A673 (cell line): ENCODE measurements around the gene OGFOD2. TPM values are rescaled to one million over a fixed set of nuclear protein-coding genes. Genes with fewer than 3 reads are reported as not detected.

Source experiments
- BruUV-seq: library from RNA; stranded (reverse); fragments of 400-500 nt; replicated peaks from 2 replicates; lab custom pipeline; 2021; lab: Mats Ljungman, UMichigan
- CTCF ChIA-PET: fragments of 300-600 bp; sonication (Branson Sonifier 250); formaldehyde crosslinking; loops from one replicate; lab custom pipeline; 2022; ENCODE audit warnings: antibody characterized with exemption; lab: Charles Lee
- POLR2A ChIA-PET: fragments of 300-600 bp; sonication (Branson Sonifier 250); formaldehyde crosslinking; loops from one replicate; lab custom pipeline; 2022; ENCODE audit warnings: antibody characterized with exemption; ENCODE audit not compliant: low non-redundant PET; lab: Charles Lee
- DNase-seq: peaks from one replicate; pipeline ENCODE4 v3.0.0-alpha.2; 2015; ENCODE audit warnings: low spot score
- H3K27ac ChIP-seq: fragments of 200-600 bp; sonication (generic); 2 replicates; pipeline ENCODE4 v1.5.1; 2016; ENCODE audit warnings: mixed run types, low read depth, mild to moderate bottlenecking, mixed read lengths, antibody characterized with exemption, low read length; ENCODE audit not compliant: poor library complexity, severe bottlenecking
- H3K27me3 ChIP-seq: fragments of 200-600 bp; sonication (generic); replicated peaks from 2 replicates; pipeline ENCODE4 v1.6.1; 2017; ENCODE audit warnings: mixed run types, low read depth, mild to moderate bottlenecking, mixed read lengths, antibody characterized with exemption, low read length; ENCODE audit not compliant: insufficient read depth, poor library complexity
- H3K36me3 ChIP-seq: fragments of 200-600 bp; sonication (generic); 2 replicates; pipeline ENCODE4 v1.6.1; 2016; ENCODE audit warnings: mixed run types, mild to moderate bottlenecking, mixed read lengths, antibody characterized with exemption, low read length; ENCODE audit not compliant: insufficient read depth, poor library complexity, severe bottlenecking
- H3K4me1 ChIP-seq: fragments of 200-600 bp; sonication (generic); 2 replicates; pipeline ENCODE4 v1.6.1; 2017; ENCODE audit warnings: mixed run types, mild to moderate bottlenecking, mixed read lengths, antibody characterized with exemption, low read length; ENCODE audit not compliant: insufficient read depth, poor library complexity, severe bottlenecking
- H3K4me3 ChIP-seq: fragments of 200-600 bp; sonication (generic); 2 replicates; pipeline ENCODE4 v1.5.1; 2016; ENCODE audit warnings: low read depth, mixed run types, mild to moderate bottlenecking, mixed read lengths, low read length; ENCODE audit not compliant: poor library complexity, severe bottlenecking
- H3K9me3 ChIP-seq: fragments of 200-600 bp; sonication (generic); 2 replicates; pipeline ENCODE4 v1.6.1; 2016; ENCODE audit warnings: mixed run types, low read depth, mild to moderate bottlenecking, mixed read lengths, antibody characterized with exemption, low read length; ENCODE audit not compliant: poor library complexity, severe bottlenecking
- CTCF ChIP-seq: fragments of 300-800, 200-600 bp; sonication (generic); conservative IDR thresholded peaks from 2 replicates; pipeline ENCODE4 v1.5.1; 2017; ENCODE audit warnings: low read depth, mild to moderate bottlenecking, antibody characterized with exemption, low read length, moderate library complexity, mixed read lengths
- EZH2 ChIP-seq: fragments of 200-600 bp; sonication (generic); IDR thresholded peaks from 2 replicates; pipeline ENCODE4 v1.6.1; 2017; ENCODE audit warnings: borderline replicate concordance, low read depth, mild to moderate bottlenecking, mixed read lengths, antibody characterized with exemption, low read length; ENCODE audit not compliant: poor library complexity, severe bottlenecking
- intact Hi-C: fragments of 100-400 bp; cut with micrococcal nuclease; formaldehyde crosslinking; loops from one replicate; pipeline ENCODE4 v1.10.0; 2022; ENCODE audit not compliant: unreplicated experiment
- total RNA-seq: library from RNA; stranded (reverse); gene quantifications from 2 replicates; pipeline ENCODE4 v1.2.3, GENCODE V29; 2021

Gene OGFOD2
- total RNA-seq, 1 experiment from 2014 or later, result 18.2 TPM

GRCh38 chr12:122955156-122955555 is 19.9 kb upstream of the OGFOD2 start:
- Histone ChIP-seq H3K27me3 (no peaks in the 10 kb centered on the region), H3K4me1 (no peaks in the 10 kb centered on the region), H3K27ac (no peak overlapping the region), H3K9me3 (no peaks in the 10 kb centered on the region), H3K36me3 (peaks cover 8% of the 10 kb centered on the region), H3K4me3 (no peak overlapping the region)
- no TSS peak for BruUV-seq
- intact Hi-C loops, result no loop called here
- no peak for DNase-seq
- TF ChIP-seq EZH2 (no peak), CTCF (no peak)
- CTCF ChIA-PET, result no interaction called here
- POLR2A ChIA-PET, result no interaction called here

DNA sequence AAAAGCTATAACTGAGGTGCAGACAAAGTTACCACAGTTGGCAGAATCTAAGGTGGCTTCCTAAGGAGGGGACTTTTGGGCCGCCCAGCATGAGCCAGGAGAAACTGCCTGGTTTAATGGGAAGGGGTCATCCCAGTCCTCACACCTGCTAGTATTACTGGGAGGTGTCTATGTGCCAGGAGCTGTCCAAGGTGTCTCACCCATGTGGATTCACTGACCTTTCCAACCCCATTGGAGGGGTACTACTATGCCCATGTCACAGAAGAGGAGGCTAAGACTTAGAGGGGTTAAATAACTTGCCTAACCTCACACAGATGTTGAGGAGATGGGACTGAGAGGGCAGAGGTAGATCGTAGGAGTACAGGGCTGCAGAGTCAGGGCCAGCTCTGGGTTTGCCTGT is 19.0 kb upstream of the OGFOD2 start:
- Histone ChIP-seq H3K27me3 (no peaks in the 10 kb centered on the region), H3K36me3 (peaks cover 9% of the 10 kb centered on the region), H3K9me3 (no peaks in the 10 kb centered on the region), H3K4me1 (no peaks in the 10 kb centered on the region), H3K4me3 (no peak overlapping the region), H3K27ac (no peak overlapping the region)
- no TSS peak for BruUV-seq
- no peak for DNase-seq
- POLR2A ChIA-PET, result no interaction called here
- CTCF ChIA-PET, result interaction anchor here (0.7 kb wide), 1 partner anchor 85 kb away, joined by 3 read pairs; no protein-coding TSS in a partner anchor
- intact Hi-C loops, result no loop called here
- TF ChIP-seq CTCF (no peak), EZH2 (no peak)

DNA sequence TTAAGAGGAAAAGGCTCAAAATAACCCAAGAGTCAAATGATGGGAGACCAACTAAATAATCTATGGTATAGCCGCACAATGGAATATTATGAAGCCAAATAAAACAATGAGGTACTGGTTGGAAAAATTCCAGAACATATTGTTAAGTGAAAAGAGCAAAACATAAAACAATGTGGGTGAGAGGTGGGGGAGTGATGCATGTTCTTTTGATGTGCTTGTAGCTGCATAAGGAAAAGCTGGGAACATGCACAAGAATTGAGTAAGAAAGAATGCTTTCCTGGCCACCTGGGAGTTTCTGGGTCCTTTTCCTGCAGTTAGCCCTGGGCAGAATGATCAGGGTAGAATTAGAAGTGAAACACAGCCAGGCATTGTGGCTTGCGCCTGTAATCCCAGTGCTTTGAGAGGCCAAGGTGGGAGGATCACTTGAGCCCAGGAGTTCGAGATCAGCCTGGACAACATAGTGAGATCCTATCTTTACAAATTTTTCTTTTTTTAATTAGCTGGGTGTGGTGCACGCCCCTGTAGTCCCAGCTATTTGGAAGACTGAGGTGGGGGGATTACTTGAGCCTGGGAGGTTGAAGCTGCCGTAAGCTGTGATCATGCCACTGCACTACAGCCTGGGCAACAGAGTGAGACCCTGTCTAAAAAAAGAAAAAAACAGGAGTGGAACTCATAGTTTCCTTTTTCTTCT is 16.7 kb upstream of the OGFOD2 start:
- no peaks in the 10 kb centered on the region for H3K27me3 ChIP-seq
- BruUV-seq, result no TSS peak
- intact Hi-C loops, result no loop called here

More for the DNA sequence above, 16.7 kb upstream of the OGFOD2 start:
- TF ChIP-seq EZH2, result no peak
- TF ChIP-seq CTCF, result no peak
- peaks cover 9% of the 10 kb centered on the region for H3K36me3 ChIP-seq
- H3K9me3 ChIP-seq, result no peaks in the 10 kb centered on the region
- DNase-seq, result no peak
- H3K4me1 ChIP-seq, result no peaks in the 10 kb centered on the region
- H3K27ac ChIP-seq, result no peak overlapping the region
- ChIA-PET POLR2A (no interaction called here), CTCF (no interaction called here)
- H3K4me3 ChIP-seq, result no peak overlapping the region
